Fibroblast of gingiva (primary cell): Measurements from ENCODE around the gene MLIP.
A peak's percentile ranks its signal among the peaks of the same experiment; 100 is the strongest.
"Not testable (repeated sequence)": the region's sequence is repeated elsewhere in the genome, so short reads cannot be mapped to it uniquely, and the experiment has no call there.

Experiments
- DNase-seq: peaks from one replicate; pipeline ENCODE4 v3.0.0-alpha.2; 2011; ENCODE audit warnings: low read depth

Gene MLIP

GRCh38 chr6:54111341-54112045 is at the start of gene MLIP:
TSS of gene MLIP (plus strand) at chr6:54111443. CDS start at chr6:54111480, 37 bp downstream.
- DNase-seq, result no peak

GRCh38 chr6:54063228-54063539 is 48.1 kb upstream of the MLIP start:
- DNase-seq, result no peak

DNA sequence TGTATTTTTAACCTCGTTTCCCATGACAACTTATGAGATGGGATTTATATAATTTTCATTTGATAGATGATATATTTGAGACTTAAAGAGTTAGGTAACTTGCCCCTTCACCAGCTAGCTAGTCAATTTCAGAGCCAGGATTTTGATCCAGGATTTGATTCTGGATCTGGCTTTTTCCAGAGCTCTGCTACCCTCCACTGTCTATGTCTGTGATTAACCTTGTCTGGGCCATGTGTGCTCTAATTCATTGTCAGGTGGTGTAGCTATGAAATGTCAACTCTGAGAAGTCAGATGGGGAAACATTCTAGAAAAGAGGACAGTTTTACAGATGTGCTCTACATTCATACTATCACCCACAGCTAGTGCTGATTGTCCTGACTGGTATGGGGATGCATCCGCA is 42.5 kb upstream of the MLIP start:
- DNase-seq, result no peak

DNA sequence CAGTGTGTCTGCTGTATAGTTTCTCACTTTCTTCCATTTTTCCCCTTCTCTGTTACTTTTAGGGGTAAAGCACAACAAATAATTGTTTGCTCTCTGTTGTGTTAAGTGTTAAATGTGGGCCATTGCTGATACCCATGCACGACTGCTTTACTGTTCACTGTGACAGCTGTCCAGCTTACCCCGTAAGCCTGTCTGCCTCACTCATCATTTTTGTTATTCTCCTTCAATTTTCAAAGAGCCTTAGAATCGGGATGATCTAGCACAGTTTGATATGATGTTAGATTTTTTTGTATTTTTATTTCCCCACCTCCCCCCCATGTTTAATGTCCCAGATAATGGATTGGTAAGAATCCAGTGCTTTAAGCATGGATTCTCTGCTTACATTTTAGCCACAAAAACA is 41.2 kb upstream of the MLIP start:
- DNase-seq, result no peak

DNA sequence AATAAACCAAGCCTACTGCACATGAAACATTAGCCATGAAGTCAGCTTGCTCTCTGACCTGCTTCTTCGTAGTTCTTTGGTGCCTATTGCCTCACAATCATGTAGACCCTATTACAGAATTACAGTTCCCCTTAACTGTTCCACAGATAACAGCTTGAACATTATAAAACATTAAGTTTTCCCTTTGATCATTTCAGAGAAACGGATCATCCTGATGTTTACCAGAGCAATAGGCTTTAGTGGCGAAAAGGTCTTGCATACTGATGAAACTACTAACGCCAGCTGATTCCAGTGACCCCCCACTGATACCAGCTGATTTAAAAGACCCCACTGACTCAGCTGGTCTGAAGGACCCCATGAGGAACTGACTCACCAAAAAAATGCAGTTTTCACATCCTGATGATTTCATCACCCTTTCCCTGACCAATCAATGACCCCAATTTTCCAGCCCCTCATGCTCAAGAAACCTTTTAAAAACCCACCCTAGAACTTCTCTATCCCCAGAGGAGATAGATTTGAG is 39.4 kb upstream of the MLIP start:
- no peak for DNase-seq

DNA sequence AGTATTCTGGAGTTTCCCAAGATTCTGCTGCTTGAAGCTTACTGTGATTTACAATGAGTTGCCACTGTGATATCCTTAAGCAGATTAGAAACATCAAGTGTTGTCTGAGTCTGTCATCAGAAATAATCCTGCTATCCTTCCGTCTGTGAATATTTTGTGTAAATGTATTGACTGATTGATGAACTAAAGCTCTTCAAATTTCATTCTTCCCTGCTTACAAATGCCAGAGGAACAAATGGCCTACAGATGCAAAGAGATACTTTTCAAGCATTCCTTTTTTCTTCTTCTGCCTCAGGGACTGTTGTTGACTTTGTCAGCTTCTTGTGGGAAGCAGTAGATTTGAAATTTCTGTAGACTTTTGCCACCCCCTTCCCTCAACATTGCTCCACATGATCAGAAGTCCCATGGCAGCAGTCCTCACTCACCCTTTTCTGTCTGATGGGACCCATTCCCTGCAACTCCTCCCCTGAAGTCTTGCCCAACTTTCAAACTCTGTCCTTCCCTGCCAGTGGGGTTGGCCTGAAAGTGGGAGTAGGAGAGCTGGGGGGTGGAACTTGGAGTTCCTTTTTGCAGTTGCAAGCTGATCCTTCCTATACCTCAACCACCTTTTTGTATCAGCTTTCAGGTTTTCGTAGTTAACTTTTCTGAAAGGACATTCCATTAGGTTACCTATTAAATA is 38.5 kb upstream of the MLIP start:
- DNase-seq, result no peak

DNA sequence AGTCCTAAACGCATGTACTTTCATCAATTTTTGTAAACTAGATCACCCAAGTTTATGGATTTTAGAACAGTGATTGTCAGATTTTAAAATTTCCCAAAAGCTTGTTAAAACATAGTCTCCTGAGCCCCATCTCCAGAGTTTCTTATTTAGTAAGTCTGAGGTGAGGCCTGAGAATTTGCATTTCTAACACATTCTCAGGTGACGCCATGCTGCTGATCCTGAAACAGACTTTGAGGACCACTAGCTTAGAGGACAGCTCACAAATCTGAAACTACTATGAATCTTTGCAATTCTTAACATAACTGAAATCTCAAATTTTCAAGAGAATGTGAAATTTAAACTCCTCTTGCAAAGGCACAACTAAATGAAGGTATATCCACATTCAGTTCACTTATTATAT is 37.8 kb upstream of the MLIP start:
- no peak for DNase-seq

DNA sequence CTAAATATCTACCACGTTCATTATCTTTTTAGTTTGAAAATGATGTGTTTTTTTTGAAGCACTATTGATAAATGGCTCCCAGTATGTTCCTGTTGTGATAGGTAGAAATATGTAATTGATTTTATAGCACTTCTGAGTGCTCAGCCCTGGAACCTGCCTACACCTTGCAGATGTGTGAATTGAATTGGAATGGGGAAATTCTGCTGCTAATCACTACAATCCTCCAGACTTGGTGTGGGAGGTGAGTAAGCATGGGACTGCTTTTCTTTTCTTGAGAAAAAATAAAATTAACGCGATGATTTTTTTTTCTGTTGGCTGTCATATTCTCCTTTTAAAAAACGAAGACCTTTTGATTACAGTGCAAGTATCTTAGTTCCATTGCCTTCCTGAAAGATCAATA is 37.1 kb upstream of the MLIP start:
- no peak for DNase-seq

- DNase-seq, result no peak
Measured at GRCh38 chr6:54074578-54075195, 36.6 kb upstream of the MLIP start.

DNA sequence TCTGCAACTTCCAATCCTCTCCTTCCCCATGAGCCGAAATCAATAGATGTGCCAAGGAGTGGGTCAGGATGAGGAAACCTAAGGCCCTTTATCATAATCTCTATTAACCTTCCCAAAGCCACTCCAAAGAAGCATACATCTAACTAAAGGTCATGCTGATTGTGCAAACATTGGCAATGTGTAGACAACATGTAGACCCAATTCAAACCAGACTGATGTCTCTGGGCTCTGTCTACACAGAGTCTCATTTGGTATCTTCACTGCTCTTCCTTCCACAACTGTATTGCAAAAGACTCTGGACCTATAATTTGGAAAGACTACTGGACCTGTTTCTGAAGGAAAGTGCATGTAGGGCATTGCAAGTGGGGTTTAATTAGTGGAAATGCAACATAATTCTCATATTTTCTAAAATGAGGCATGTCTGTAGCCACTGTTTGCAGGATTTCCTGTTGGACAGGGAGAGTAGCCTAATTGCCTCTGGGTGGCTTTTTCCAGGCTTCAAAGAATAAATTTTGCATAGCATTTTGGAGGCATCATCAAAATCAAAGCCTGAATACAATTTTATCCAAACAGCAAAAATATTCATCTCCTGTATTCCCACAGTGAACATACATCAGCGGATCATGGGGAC is 35.0 kb upstream of the MLIP start:
- no peak for DNase-seq

DNA sequence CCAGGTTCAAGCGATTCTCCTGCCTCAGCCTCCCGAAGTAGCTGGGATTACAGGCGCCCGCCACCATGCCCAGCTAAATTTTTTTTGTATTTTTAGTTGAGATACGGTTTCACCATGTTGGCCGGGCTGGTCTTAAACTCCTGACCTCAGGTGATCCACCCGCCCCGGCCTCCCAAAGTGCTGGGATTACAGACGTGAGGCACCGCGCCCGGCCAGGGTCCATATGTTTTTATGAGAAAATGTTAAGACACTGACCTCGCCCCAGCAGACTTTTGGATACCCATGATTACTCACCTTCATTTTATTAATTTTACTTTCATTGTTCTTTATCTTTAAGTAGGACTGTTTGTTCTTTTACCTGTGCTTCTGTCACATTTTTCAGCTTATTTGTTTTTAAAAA is 29.7 kb upstream of the MLIP start:
- DNase-seq, result not testable (repeated sequence)

GRCh38 chr6:54083287-54083686 is 28.0 kb upstream of the MLIP start:
- DNase-seq, result no peak

- DNase-seq, result no peak
Measured at GRCh38 chr6:54084231-54084630, 27.0 kb upstream of the MLIP start.

DNA sequence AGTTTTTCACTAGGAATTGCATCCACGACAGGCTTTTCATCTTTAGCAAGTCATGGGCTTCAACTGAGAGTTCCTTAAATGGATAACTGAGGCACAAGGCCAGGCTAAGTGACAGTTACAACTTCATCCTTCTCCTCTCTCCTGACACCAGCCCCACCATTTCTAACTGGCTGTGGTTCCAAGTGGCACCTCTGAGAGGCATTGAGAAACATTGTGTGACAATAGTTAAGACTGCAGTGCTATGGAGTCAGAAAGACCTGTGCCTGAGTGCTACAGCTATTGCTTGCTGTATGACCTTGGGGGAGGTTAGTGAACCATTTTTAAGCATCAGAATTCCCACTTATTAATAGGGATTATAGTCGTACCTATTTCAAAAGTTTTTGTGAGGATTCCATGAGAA is 26.2 kb upstream of the MLIP start:
- DNase-seq, result no peak

DNA sequence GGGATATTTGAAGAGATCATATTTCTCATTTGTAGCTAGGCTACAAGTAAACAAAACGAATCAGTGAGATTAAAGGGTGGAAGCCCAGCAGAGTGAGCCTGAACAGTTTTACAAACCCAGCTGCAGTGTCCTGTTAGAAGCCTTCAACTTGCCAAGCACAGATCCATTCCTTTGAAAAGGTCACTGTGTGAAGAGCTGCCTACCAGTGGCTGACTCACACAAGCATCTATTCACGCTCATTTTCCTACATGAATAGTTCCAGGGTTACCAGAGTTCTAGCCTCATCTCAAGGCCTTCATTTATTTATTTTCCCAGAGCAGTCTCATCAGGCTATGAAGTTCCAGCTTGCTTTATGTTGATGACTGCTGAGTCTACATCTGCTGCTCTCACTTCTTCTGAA is 25.7 kb upstream of the MLIP start:
- peak; percentile 74 for DNase-seq

DNA sequence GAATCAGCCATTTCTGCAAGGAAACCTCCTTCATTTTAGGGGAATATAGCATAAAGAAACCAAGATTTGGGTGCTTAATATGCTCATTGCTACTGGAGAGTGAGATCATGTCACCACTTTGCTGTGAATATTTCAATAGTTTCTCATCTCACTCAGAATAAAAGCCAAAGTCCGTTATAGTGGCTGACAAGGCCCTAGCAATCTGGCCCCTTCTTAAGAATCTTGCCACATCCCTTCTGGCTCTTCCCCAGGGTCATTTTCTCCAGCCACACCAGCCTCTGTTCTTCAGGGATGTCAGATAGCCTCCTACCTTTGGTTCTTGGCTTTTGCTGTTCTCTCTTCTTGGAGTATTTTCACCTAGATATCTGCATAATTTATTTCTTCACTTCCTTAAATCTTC is 24.8 kb upstream of the MLIP start:
- DNase-seq, result no peak

- no peak for DNase-seq
Measured at GRCh38 chr6:54087721-54088120, 23.5 kb upstream of the MLIP start.

DNA sequence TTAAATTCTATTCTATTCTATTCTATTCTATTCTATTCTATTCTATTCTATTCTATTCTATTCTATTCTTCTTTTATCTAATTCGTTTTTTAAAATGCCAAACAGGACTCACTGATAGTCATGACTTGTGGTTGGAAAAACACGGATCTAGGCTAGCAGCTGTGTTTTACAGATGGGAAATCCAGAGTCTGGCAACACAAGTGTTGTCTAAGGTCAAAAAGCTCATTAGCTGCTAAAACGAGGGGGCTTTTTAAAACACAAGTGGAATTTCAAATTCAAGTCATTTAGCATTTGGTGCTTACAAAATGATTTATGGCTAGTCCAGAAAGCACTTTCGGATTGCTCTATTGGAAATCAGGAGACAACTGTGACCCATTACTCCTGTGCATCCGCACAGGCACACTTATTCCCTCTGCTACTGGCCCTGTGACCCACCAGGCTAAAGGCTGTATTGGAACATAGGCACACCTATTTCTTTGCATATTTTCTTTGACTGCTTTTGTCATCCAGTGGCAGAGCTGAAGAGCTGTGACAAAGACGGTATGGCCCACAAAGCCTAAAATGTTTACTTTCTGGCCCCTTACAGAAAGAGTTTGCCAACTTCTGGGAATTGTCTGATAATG is 17.8 kb upstream of the MLIP start:
- DNase-seq, result no peak

- DNase-seq, result no peak
Measured at GRCh38 chr6:54094293-54094692, 16.9 kb upstream of the MLIP start.

GRCh38 chr6:54094786-54095185 is 16.5 kb upstream of the MLIP start:
- DNase-seq, result no peak

DNA sequence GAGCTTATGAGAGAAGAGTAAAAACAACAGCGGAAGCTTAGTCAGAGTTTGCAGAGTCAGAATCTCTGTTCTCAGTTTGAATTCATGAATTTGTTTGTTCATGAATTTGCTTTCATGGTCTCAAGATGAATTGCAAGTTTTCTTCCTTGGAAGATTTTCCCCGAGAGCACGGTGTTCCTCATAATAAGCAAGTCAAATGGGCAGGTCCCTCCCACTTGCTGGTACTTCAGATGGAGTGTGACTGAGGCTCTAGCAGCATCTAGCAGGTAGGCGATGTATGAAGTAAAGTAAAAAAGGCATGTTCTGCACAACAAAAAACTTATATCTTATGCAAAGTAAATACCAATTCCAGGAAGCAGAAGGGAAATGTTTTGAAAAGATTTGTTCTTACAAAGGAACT is 15.5 kb upstream of the MLIP start:
- DNase-seq, result no peak

GRCh38 chr6:54096811-54097210 is 14.4 kb upstream of the MLIP start:
- no peak for DNase-seq

- no peak for DNase-seq
Measured at GRCh38 chr6:54097753-54098152, 13.5 kb upstream of the MLIP start.
